K562 treated with DMSO at 1 percent for 24 hours (cell line): ENCODE measurements around the gene FMR1. TPM values are rescaled to one million over a fixed set of nuclear protein-coding genes. Genes with fewer than 3 reads are reported as not detected.

ENCODE experiments used
- total RNA-seq: library from RNA; unstranded; fragments of 300-600 nt; gene quantifications from 2 replicates; pipeline ENCODE4 v1.2.3, GENCODE V29; 2022; ENCODE audit warnings: low read depth; ENCODE audit not compliant: insufficient read depth

FMR1 gene
- 9.1 and 10.3 TPM in 2 replicates for total RNA-seq

GRCh38 chrX:147911192-147912022 lies at the start of gene FMR1:
Gene FMR1 (plus strand): TSS chrX:147911919. CDS start chrX:147912180, 261 bp downstream.

GRCh38 chrX:147981038-147981752 lies 69.5 kb downstream of the FMR1 start, which contains the start of gene FMR1NB:
Gene FMR1NB (plus strand): TSS chrX:147981337. CDS start chrX:147981403, 66 bp downstream.

Other genes starting within 250 kb of the FMR1 start
- 8.6 and 9.2 TPM in 2 replicates for gene FMR1NB, start 69.4 kb downstream of the FMR1 start, total RNA-seq